ENCODE results near the gene TCERG1L.

The TCERG1L gene

DNA sequence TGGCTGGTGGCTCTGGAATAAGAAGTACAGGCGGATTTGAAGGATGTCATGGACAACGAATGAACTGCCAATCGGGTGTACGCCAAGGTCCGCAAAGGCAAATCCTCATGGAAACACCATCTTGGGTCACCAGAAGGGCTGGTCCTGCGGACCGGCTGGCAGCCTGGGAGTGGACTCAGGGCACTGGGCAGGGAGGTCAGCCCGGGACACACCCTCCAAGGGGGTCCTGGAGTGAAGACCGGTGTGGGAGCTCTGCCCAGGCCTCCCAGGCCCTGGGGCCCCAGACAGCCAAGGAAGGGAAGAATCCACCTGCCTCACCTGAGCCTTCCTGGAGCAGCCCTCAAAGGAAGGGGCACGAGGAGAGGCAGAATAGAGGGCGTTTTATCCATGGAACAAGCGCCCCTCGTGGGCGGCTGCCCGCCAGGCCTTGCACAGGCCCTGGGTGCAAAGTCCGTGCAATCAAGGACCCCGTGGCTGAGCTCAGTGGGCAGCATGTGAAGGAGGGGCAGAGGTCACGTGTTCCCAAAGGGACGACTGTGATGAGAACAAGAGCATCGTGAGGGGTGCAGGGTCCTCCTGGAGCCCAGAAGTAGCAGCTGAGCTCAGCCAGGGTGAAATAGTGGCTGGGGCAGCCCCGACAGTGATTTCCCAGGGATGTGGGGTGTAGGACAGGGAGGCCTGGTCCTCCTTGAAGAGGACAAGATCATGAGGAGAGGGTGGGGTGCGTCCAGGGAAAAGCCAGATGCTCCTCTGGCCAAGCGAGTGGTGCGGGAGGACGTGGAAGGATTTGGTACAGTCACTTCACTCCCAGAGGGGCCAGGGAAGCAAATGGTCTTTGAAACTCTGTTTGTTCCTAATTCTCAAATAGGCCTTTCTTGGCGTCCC, 105.2 kb downstream of the TCERG1L start:
- no peak for DNase-seq

DNA sequence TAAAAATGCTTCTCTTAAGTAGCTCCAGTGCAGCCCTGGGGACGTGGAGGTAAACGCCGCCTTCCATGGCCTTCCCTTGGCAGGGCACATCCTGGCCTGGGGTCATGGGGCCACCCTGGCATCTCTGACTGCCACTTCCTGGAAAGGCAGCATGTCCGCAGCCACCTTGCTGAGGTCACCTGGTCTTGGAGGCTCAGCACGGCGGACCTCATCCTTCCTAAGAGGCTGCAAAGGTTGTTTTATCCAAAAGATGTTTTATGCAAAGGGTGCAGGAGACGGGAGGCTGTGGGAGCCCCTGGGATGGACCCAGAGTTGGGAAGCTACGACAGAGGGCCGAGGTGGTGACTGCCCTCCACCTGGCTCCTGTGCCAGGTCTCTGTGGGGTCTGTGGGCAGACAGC, 106.0 kb downstream of the TCERG1L start:
- no peak for DNase-seq

DNA sequence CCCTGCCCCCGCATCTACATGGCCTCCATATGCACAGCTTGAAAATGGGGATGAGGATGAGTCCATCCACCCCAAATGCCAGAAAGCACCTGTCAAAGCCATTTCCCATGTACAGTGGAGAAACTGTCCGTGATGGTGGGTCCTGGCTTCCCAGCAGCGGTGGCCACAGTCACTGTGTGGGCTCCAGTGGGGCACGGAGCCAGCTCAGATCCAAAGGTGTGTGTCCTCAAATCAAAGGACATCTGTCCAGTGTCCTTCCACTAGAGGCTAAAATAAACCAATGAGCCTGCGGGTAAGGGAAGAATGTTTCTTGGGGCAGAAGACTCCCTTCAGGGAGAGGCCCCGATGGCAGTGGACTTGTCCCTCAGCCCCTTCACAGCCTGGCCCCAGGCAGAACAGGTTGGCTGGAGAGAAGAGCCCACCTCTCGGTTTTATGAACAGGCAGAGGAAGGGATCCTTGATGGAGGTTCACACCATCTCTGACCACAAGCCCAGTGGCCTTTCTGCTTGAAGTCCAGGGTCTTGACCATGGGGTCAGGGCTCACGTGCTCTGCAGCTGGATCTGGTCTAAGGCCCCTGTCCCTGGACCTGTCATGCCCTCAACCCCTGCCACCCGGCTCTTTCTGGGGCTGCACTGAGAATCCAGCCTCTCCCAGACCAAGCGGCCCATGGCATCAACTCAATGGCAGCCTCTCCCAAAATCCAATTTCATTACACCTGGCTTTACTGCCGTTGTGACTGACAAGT, 106.9 kb downstream of the TCERG1L start:
- DNase-seq: no peak

DNA sequence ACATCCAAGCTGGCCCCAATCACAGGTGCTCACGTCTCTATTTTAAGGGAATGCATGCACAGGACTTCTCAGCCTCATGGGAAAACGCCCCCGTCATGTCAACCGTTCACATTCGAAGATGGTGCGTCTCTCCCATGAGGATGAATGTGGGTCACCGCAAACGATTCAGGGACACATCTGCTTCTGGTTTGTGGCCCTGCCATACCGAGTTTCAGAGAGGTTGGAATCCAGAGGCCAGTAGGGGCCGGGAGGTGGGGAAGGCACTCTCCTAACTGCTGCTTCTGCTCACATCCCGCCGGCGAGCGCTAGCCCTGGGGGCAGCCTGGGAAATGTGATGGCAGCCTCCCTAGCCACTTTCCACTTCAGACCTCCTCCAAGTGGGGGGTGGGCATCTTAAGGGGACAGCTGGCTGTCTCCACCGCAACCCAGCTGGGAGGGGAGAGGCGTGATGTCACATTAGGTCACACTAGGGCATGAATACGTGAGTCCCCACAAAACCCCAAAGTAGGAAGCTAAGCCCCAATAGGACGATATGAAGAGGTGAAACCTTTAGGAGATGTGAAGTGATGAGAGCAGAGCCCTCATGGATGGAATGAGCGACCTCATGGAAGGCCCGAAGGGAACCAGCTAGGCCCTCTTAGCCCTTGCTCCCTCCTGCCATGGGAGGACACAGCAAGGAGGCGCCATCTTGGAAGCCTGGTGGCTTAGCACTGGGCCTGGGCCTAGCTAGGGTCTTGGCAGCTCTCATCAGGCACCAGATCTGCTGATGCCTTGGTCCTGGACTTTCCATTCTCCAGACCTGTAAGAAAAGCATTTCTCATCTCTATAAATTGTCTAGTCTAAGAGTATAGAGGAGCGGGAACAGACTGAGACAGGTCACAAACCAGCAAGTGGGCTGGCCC, 107.8 kb downstream of the TCERG1L start:
- no peak for DNase-seq

DNA sequence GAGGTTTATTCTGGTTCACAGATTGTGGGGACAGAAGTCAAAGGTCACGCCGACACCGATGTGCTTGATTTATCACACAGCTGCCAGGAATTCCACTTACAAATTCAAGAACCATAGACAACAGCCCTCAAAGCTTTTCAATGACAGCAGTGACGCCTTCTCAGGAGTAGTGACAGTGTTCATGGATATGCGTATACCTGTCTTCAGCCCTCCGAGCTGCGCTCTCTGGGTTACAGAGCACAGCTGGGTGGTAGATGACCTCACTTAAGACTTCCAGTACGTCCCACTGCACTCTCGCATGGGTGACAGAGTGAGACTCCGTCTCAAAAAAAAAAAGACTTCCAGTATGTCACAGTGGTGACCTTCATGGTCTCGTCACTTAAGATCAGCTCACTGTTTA, 108.5 kb downstream of the TCERG1L start:
- DNase-seq: no peak

DNA sequence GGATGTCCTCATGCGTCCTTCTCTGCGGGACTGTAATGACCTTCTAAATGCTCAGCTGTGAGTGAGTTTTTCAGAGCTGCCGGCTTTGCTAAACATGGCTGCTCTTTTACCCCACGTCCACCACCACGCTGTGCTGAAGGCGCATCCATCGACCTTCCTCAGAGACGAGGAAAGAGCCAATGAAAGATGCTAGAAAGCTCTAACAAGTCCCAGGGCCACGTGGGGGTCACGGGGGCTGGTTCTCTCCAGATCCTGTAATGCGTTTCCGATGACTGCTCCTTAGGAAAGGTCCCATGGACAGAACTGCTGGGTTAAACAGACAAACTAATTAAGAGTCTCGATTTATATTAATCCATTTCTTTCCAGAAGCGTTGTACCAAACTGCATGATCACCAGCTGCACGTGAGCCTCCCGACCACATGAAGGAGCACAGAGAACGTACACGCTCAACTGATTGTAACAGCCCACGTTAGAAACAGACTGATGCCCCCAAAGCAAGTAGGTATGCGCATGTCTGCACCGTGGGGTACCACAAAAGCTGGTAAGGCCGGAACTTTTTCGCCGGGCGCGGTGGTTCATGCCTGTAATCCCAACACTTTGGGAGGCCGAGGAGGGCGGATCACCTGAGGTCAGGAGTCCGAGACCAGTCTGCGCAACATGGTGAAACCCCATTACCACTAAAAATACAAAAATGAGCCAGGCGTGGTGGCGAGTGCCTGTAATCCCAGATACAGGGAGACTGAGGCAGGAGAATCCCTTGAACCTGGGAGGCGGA, 109.6 kb downstream of the TCERG1L start:
- DNase-seq: no peak

DNA sequence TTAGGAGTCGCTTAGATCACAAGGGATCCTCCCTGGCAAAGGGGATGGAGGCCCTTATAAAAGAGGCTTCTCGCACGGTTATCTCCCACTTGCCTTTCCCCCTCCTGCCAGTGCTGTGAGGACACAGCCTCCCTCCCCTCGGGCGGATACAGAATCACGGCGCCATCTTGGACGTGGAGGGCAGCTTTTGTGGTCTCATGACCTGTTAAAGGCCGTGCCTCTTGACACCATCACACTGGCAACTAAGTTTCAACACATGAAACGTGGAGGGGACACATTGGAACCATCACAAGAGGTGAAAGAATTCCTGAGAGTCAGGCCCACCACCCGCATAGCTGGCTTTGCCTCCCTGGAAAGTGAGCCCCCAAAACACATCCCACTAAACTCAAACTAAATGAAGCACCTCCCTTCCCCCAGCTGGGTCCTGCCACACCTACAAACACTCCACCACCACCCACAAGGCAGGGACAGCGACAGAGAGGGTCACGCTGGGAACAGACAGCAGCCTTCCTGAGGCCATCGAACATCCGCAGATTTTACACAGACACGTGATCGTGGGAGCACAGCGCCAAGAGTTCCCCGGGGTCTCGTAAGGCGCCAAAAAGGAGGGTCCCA, 110.6 kb downstream of the TCERG1L start:
- DNase-seq: no peak

DNA sequence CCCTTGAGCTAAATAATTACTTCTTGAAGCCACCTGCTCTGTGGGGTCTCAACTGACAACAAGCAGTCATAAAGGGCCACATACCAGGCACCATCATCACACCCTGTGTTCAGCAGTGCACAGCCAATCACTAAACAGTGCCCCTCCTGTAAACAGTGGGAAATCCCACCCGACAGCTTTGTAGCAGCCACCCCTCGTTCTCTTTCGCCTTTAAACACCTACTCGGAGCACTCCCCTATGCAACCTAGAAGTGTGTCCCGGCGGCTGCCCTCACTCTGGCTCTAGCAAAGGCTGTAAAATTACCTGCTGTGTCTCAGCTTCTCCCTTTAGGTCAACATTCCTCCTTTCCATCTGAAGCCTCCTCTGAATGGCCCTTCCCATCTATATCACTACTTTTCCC, 111.9 kb downstream of the TCERG1L start:
- no peak for DNase-seq

DNA sequence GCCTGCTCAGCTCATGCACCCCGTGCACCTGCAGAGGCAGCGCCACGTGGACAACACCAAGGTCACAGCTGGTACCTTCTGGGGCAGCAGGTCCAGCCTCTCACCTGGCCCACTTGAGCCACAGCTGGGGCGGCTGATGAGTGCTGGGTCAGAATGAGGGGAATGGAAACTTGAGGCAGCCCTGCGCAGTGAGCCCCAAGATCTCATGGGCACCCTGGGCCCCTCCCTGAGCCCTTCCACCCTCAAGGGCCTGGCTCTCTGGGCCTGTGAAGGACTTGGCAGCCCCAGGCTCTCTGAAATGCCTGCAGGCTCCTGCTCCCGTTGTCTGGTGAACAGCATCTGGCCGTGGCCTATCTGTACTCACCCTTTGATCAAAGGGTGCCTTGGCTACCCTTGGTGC, 112.7 kb downstream of the TCERG1L start:
- no peak for DNase-seq

DNA sequence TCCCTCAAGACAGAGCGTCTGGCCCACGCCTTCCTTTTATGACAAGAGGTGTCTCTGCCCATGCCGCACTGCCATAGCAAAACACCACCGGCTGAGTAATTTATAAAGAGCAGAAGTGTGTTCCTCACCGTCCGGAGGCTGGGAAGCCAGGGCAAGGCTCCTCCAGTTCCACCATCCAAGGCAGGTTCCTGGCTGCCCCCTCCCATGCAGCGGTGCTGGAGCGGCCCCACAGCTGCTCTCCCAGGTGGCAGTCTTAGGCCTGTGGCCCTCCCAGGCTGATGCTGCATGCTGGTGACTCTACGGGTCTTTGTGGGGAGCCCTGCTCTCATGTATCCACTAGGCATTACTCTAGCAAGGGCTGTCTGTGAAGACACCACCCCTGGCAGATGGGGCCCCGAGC, 113.1 kb downstream of the TCERG1L start:
- no peak for DNase-seq

DNA sequence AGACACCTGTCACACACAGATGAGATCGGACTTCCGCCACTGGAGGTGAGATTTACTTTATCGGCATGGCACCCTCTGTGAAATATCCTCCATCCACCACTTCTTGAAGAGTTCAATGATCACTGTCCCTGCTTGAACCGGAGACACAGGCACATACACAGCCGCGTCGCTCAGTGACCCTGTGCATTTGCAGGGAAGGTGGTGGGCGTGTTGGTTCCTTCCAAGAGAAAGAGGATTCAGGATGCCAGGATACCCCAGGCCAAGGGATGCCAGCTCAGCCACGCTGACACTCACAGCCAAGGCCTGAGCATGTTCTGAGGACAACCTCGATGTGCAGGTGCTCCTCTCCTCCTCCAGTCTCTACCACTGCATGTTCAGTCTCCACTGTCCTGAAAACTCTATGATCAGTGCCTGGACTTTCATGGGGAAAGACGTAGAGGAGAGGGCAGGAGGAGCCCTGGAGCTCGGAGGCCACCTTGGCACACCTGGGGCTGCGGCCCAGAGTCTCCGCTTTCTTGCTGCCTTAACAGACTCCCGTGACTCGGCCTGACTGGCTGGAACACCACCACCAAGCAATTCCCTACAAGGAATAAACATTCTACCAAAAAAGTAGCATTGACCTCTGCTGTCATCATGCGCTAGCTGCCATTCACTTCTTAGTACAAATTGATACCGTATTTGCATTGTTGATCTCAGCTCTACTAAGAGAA, 115.2 kb downstream of the TCERG1L start:
- DNase-seq: no peak

DNA sequence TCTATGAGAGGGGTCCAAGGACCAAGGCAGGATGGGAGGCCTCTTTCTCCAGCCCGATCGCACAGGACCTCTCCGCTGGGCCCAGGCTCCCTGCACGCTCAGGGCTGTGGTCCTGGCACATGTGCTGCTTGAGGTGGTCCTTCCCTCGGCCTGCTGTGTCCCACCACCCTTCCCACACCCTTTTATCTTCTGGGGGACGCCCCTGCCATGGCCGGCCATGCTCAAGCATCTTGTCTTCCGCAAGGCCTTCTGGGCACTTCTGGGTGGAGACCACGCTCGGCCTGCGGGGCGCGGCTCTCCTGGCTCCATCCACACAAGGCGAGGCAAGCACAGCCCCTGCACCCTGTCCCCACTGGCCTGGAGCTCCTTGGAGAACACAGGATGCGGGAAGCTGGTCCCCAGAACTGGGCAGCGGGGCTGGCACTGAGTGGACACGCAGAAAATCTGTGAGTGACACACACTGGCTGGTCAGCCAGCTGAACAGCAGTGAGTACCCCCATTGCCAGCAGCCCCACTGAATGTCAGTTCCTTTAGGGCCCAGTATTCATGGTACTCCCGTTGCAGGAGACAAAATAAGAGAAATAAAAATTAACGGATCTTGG, 115.9 kb downstream of the TCERG1L start:
- DNase-seq: no peak

DNA sequence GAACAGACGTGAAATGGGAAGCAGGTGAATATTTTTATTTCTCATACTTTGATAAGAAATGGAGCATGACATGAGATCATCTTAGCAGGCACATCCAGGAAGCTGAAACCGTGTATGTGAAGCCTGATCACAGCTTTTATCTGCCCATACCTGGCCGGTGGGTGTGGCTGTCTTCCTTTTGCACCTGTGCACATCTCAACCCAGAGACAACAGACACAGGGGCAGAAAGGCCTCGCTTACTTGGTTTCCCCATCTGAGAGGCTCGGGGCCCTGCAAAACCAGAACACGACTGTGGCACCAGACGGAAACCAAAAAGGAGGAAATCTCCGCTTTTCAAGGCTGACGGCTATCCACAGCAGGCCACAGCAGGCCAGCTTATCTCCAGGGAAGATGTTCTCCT, 116.4 kb downstream of the TCERG1L start:
- peak in 1 of 2 experiments; percentile 1 for DNase-seq

DNA sequence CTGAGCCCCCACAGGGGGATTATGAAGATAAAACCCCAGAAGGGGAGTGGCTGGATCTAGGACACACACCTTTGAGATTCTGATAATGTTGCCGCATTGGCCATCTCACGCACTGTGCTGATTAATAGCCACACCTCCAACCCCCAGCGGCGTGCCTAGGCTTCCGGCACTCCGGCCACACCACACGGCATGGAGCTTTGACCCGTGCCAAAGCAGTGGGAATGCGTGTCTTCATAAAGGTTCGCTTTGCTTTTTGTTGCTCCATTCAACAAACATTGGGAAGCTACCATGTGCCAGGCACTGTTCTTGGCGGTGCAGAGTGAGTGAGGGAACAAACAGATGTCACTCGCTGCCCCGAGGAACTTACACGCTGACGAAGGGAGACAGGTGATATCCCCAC, 117.6 kb downstream of the TCERG1L start:
- DNase-seq: no peak

DNA sequence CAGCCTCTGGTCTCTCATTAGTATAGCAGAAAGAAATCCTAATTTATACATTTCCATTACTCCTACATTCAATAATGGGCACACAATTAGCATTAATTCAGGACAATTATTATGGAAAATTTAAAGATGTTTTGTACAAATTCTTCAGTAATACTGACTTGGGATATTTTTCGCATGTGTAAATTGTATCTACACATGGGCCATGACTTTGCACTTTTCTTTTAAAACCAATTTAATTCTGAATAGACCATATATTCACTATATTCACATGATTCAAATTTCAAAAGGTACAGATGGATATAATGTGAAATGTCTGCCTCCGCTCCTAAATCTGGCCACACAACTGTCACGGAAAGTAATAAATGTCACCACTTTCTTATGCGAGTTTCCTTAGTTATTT, 123.0 kb downstream of the TCERG1L start:
- no peak for DNase-seq

DNA sequence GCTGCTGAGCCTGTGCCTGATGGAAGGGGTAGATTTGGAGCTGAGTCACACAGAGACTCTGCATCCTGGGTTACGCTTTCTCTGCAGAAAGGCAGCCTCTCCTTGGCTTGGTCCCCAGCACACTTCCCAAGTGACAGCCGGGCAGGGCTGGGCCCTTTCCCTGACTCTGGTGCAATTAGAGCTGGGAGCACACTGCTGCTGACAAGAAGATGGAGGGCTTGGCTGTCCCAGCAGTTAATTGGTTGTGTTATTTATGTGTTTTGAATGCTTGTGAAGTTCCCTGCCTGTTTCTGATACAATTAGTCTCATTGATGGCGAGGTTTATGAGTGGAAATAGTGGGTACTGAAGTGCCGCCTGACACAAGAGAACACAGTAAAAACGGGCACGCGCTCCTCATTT, 123.6 kb downstream of the TCERG1L start:
- DNase-seq: no peak

DNA sequence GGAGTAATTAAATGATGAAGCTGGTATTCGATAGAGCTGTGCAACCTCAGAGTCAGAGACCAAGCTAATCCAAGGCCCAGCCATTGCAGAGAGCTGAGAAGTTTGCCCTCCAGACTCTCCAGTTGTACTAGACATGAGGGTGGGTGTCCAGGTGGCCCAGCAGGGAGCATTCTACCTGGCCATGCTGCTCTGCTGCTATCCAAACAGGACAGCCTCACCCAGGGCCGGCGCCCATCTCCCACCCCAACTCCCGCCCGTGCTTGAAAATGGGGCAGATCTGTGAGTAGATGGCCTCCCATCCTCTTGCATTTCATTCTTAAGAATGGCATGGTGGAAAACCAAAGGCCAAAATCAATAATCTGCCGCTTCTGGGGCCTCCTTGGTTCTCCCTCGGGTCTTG, 124.2 kb downstream of the TCERG1L start:
- DNase-seq: no peak

DNA sequence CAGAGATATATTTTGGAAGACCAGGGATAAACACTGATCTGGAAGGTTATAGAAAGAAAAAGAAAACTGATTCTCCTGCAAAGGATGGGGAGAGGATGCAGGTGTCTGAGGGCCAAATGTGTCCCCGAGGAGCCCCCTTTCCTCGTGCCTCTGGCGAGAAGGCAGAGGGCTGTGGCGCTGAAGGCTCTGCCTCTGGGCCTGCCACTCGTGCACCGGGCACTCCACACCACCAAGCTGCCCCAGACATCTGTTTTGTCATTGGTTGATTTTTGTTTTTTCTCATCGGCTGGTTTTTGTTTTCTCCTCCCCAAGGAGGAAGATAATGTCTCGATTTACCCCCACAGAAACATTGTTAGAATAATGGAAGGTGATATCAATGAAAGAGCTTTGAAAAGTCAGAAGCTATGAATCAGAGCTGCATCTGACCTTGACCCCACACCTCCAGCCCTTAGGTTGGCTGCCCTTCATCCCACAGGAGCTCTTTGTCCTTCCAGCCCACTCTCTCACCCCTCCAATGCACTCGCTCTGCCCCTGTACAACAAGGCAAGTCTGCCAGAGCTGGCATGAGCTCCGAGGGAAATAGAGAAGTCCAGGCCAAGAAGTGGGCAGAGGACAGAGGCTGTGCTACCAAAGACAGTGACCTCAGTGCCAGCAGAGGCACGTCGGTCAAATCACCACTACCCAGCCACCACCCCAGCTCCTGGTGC, 124.8 kb downstream of the TCERG1L start:
- no peak for DNase-seq

DNA sequence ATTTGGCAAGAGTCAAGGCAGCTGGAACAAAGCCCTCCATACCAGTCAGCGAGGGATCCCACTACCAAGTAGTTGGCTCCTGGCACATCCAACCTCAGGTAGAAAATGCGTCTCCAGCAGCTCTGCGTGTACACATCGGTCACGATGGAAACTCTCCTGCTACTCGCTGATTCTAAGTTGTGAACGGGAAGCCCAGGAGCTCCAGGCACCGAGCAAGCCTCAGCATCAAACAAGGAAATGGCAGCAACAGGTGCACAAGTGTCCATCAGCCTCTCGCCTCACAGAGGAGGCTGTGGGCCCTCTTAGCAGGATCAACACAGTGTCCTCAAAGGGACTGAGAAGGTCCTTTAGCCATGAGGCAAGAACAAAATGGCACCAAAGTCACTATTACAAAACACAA, 127.0 kb downstream of the TCERG1L start:
- DNase-seq: no peak

DNA sequence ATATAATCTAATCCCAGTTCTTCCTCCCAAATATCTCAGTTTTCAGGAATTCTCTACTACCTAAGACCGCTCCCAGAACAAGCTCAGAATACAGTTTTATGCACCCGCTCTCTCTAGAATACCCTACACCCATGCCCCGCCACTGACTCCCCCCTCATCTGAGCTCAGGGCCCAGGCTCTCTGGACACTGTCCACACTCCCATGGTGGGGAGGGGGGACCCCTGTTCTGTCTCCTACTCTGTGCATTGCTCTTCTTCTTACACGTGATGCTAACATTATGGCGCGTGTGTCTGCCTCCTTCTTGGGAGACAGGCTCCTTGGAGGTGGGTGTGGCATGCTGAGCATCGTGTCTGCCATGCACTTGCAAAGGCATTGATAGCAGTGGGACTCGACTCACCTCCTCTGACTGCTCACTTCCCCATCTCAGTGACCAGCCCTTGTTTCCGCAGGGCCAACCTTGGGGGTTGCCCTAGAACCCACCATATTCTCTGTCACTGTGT, 127.9 kb downstream of the TCERG1L start:
- DNase-seq: no peak
